HCT116 (cell line): ENCODE measurements around the gene NXN. TPM values are rescaled to one million over a fixed set of nuclear protein-coding genes. Genes with fewer than 3 reads are reported as not detected.
A peak's percentile ranks its signal among the peaks of the same experiment; 100 is the strongest.

Experiments
- ATAC-seq: fragments of 200-7000 bp; cut with Tn5 transposase; 2 replicates; pipeline ENCODE4 v1.9.1; 2020; ENCODE audit warnings: mild to moderate bottlenecking, moderate library complexity
- BruUV-seq: library from RNA; stranded (reverse); fragments of 400-500 nt; replicated peaks from 2 replicates; lab custom pipeline; 2021; lab: Mats Ljungman, UMichigan
- CTCF ChIA-PET: fragments of 300-600 bp; sonication (Branson Sonifier 250); formaldehyde crosslinking; loops from one replicate; lab custom pipeline; 2021; ENCODE audit warnings: antibody characterized with exemption; lab: Charles Lee
- POLR2A ChIA-PET: fragments of 300-600, 350-600 bp; sonication (Branson Sonifier 250); formaldehyde crosslinking; loops from one replicate; lab custom pipeline; 2021; ENCODE audit warnings: antibody characterized with exemption; lab: Charles Lee
- RAD21 ChIA-PET, 2 experiments: fragments of 300-600 bp; sonication (Branson Sonifier 250); formaldehyde crosslinking; loops; one replicate each; lab custom pipeline; 2023; ENCODE audit warnings: low total read pairs in 2 of 2; ENCODE audit not compliant: uncharacterized antibody in 2 of 2, unreplicated experiment in 2 of 2, low non-redundant PET in 1 of 2; lab: Charles Lee
- DNase-seq: peaks from one replicate; pipeline ENCODE4 v3.0.0-alpha.2; 2010; ENCODE audit warnings: low read depth, low spot score
- H2AFZ ChIP-seq: fragments of 200-600 bp; shearing (Covaris generic), sonication (generic); 2 replicates; pipeline ENCODE4 v1.6.1; 2017; ENCODE audit warnings: low read depth, mixed run types, mixed read lengths, antibody characterized with exemption, low read length; ENCODE audit not compliant: poor library complexity, severe bottlenecking
- H3K27ac ChIP-seq: 2 replicates; pipeline ENCODE4 v1.5.1; 2012; ENCODE audit warnings: low read depth, low read length
- H3K27me3 ChIP-seq: fragments of 200-600 bp; sonication (generic); 2 replicates; pipeline ENCODE4 v1.6.1; 2016; ENCODE audit warnings: mixed run types, low read length, mixed read lengths; ENCODE audit not compliant: insufficient read depth
- H3K36me3 ChIP-seq, 2 experiments: fragments of 200-500 bp in 1 of 2; fragments of 200-600 bp in 1 of 2; sonication (Bioruptor generic) in 1 of 2; sonication (generic) in 1 of 2; 2 replicates each; pipeline versions ENCODE4 v1.5.1 to v1.6.1; 2014 to 2016; ENCODE audit warnings: low read length in 2 of 2, inconsistent platforms in 1 of 2, mixed read lengths in 1 of 2, mixed run types in 1 of 2; ENCODE audit not compliant: insufficient read depth in 2 of 2, control insufficient read depth in 1 of 2
- H3K4me1 ChIP-seq, 2 experiments: fragments of 200-600 bp in 1 of 2; sonication (generic) in 1 of 2; 2 replicates each; pipeline versions ENCODE4 v1.5.1 to v1.6.1; 2012 to 2017; ENCODE audit warnings: low read length in 2 of 2, inconsistent platforms in 1 of 2, mild to moderate bottlenecking in 1 of 2, mixed read lengths in 1 of 2, mixed run types in 1 of 2, moderate library complexity in 1 of 2; ENCODE audit not compliant: insufficient read depth in 2 of 2, control insufficient read depth in 1 of 2
- H3K4me2 ChIP-seq: fragments of 200-600 bp; sonication (generic); 2 replicates; pipeline ENCODE4 v1.6.1; 2017; ENCODE audit warnings: mixed run types, low read length, mixed read lengths
- H3K4me3 ChIP-seq, 2 experiments: fragments of 200-600 bp in 1 of 2; sonication (generic) in 1 of 2; replicated peaks in 1 of 2; 2 replicates each; pipeline ENCODE4 v1.5.1; 2011 to 2016; ENCODE audit warnings: low read length in 2 of 2, control low read depth in 1 of 2, low read depth in 1 of 2, mild to moderate bottlenecking in 1 of 2, mixed read lengths in 1 of 2, mixed run types in 1 of 2
- H3K79me2 ChIP-seq: fragments of 200-600 bp; sonication (generic); 2 replicates; pipeline ENCODE4 v1.6.1; 2017; ENCODE audit warnings: mild to moderate bottlenecking, mixed run types, low read length, moderate library complexity, mixed read lengths; ENCODE audit not compliant: insufficient read depth
- H3K9ac ChIP-seq: fragments of 200-600 bp; sonication (generic); 2 replicates; pipeline ENCODE4 v1.6.1; 2016; ENCODE audit warnings: low read length, mixed read lengths
- H3K9me2 ChIP-seq: fragments of 200-600 bp; sonication (generic), shearing (Covaris generic); 2 replicates; pipeline ENCODE4 v1.6.1; 2017; ENCODE audit warnings: mixed run types, mild to moderate bottlenecking, moderate library complexity; ENCODE audit not compliant: insufficient read depth
- H3K9me3 ChIP-seq, 2 experiments: fragments of 200-500 bp in 1 of 2; fragments of 200-600 bp in 1 of 2; sonication (Bioruptor generic) in 1 of 2; sonication (generic) in 1 of 2; 2 replicates each; pipeline ENCODE4 v1.6.1; 2014 to 2017; ENCODE audit warnings: low read length in 2 of 2, mixed read lengths in 2 of 2, inconsistent platforms in 1 of 2, low read depth in 1 of 2, mild to moderate bottlenecking in 1 of 2, mixed run types in 1 of 2, moderate library complexity in 1 of 2; ENCODE audit not compliant: control insufficient read depth in 1 of 2, insufficient read depth in 1 of 2
- H4K20me1 ChIP-seq: fragments of 200-600 bp; sonication (generic), shearing (Covaris generic); 2 replicates; pipeline ENCODE4 v1.6.1; 2017; ENCODE audit warnings: mixed run types, mild to moderate bottlenecking, moderate library complexity; ENCODE audit not compliant: insufficient read depth
- ATF3 ChIP-seq: IDR thresholded peaks from 2 replicates; pipeline ENCODE4 v1.6.1; 2012
- CBX3 ChIP-seq: IDR thresholded peaks from 2 replicates; pipeline ENCODE4 v1.6.1; 2012; ENCODE audit warnings: low read depth
- CEBPB ChIP-seq: IDR thresholded peaks from 2 replicates; pipeline ENCODE4 v1.6.1; 2012; ENCODE audit warnings: low read depth
- CTCF ChIP-seq, 3 experiments: fragments of 200-600 bp in 1 of 3; sonication (generic) in 1 of 3; IDR thresholded peaks in 2 of 3; conservative IDR thresholded peaks in 1 of 3; 2 replicates each; pipeline ENCODE4 v1.5.1; 2012 to 2017; ENCODE audit warnings: low read depth in 2 of 3, low read length in 2 of 3, antibody characterized with exemption in 1 of 3, borderline replicate concordance in 1 of 3, control low read depth in 1 of 3, mild to moderate bottlenecking in 1 of 3, mixed read lengths in 1 of 3, mixed run types in 1 of 3, moderate library complexity in 1 of 3; ENCODE audit not compliant: insufficient read depth in 1 of 3
- EGR1 ChIP-seq: IDR thresholded peaks from 2 replicates; pipeline ENCODE4 v1.6.1; 2012; ENCODE audit warnings: low read depth
- ELF1 ChIP-seq: IDR thresholded peaks from 2 replicates; pipeline ENCODE4 v1.6.1; 2012; ENCODE audit warnings: low read depth, borderline replicate concordance
- FOSL1 ChIP-seq: IDR thresholded peaks from 2 replicates; pipeline ENCODE4 v1.6.1; 2012; ENCODE audit warnings: low read depth
- JUND ChIP-seq: IDR thresholded peaks from 2 replicates; pipeline ENCODE4 v1.6.1; 2012
- MAX ChIP-seq: IDR thresholded peaks from 2 replicates; pipeline ENCODE4 v1.6.1; 2012
- POLR2A ChIP-seq: IDR thresholded peaks from 2 replicates; pipeline ENCODE4 v1.7.0; 2011; ENCODE audit warnings: borderline replicate concordance; ENCODE audit not compliant: insufficient read depth, insufficient read length; ENCODE audit errors: extremely low read depth
- RAD21 ChIP-seq: IDR thresholded peaks from 2 replicates; pipeline ENCODE4 v1.6.1; 2012; ENCODE audit warnings: low read depth, mild to moderate bottlenecking
- REST ChIP-seq: IDR thresholded peaks from 2 replicates; pipeline ENCODE4 v1.6.1; 2012; ENCODE audit warnings: low read depth
- SIN3A ChIP-seq: IDR thresholded peaks from 2 replicates; pipeline ENCODE4 v1.6.1; 2012; ENCODE audit warnings: low read depth
- SP1 ChIP-seq: IDR thresholded peaks from 2 replicates; pipeline ENCODE4 v1.6.1; 2012; ENCODE audit warnings: low read depth
- SRF ChIP-seq: IDR thresholded peaks from 2 replicates; pipeline ENCODE4 v1.6.1; 2012; ENCODE audit warnings: low read depth
- YY1 ChIP-seq: IDR thresholded peaks from 2 replicates; pipeline ENCODE4 v1.6.1; 2011; ENCODE audit warnings: low read length, low read depth, moderate library complexity, mild to moderate bottlenecking; ENCODE audit not compliant: insufficient replicate concordance; ENCODE audit errors: extremely low read depth
- intact Hi-C: fragments of 100-400 bp; cut with micrococcal nuclease; formaldehyde crosslinking; loops from 2 replicates; pipeline ENCODE4 v1.10.0; 2022
- total RNA-seq: library from RNA; stranded (reverse); gene quantifications from one replicate; pipeline ENCODE4 v1.2.1, GENCODE V29; 2021; ENCODE audit not compliant: unreplicated experiment

The NXN gene
- total RNA-seq, 1 experiment from 2014 or later = 83.7 TPM

- TF ChIP-seq REST = no peak
- no peak for TF ChIP-seq SRF
- no peak for TF ChIP-seq RAD21
- TF ChIP-seq MAX = no peak
- no peak for TF ChIP-seq ELF1
- TF ChIP-seq POLR2A = no peak
These were observed 53.8 kb downstream of the NXN start (continued) for GRCh38 chr17:925817-926216.

- DNase-seq (no peak), ATAC-seq (no peak)
- Histone ChIP-seq H3K9me2 (no peaks in the 10 kb centered on the region), H3K27me3 (no peaks in the 10 kb centered on the region), H3K36me3 (peaks cover 2 to 3% of the 10 kb centered on the region in 2 experiments; a peak in 1 of 4 replicates), H3K9ac (no peak overlapping the region), H3K4me3 (no peak overlapping the region), H3K9me3 (no peaks in the 10 kb centered on the region), H2AFZ (no peak overlapping the region), H3K4me2 (peak overlapping the region; percentile 28; the same call in 1 of the 2 replicates), H3K79me2 (peaks cover 61% of the 10 kb centered on the region), H4K20me1 (no peaks in the 10 kb centered on the region; the same call in 1 of the 2 replicates), H3K4me1 (peaks cover 65 to 77% of the 10 kb centered on the region in 2 experiments), H3K27ac (no peak overlapping the region)
- ChIA-PET RAD21 (no interaction called here), CTCF (interaction anchor here (0.9 kb wide), 1 partner anchor 9 kb away, joined by 4 read pairs; no protein-coding TSS in a partner anchor), POLR2A (no interaction called here)
- intact Hi-C loops = no loop called here
- no TSS peak for BruUV-seq
- TF ChIP-seq JUND (no peak), RAD21 (no peak), MAX (no peak), FOSL1 (no peak), SP1 (no peak), CEBPB (no peak), YY1 (no peak), EGR1 (no peak), ATF3 (no peak), POLR2A (no peak), SIN3A (no peak), SRF (no peak), CTCF (IDR thresholded peaks at IDR 0.05 in 2 of 3, conservative IDR thresholded peaks at IDR 0.05 in 1 of 3; ENCODE audit: borderline replicate concordance in 1 of 3, insufficient read depth in 1 of 3, low read depth in 2 of 3, low read length in 2 of 3) (no peak), CBX3 (no peak)
These were observed 54.7 kb downstream of the NXN start for GRCh38 chr17:924711-925475.
